ENCODE data around the gene EEFSEC. TPM values are rescaled to one million over a fixed set of nuclear protein-coding genes. Genes with fewer than 3 reads are reported as not detected.

EEFSEC gene
- total and polyA plus RNA-seq, 10 donors: 8.5 to 19.2 (median 14.2) TPM

DNA sequence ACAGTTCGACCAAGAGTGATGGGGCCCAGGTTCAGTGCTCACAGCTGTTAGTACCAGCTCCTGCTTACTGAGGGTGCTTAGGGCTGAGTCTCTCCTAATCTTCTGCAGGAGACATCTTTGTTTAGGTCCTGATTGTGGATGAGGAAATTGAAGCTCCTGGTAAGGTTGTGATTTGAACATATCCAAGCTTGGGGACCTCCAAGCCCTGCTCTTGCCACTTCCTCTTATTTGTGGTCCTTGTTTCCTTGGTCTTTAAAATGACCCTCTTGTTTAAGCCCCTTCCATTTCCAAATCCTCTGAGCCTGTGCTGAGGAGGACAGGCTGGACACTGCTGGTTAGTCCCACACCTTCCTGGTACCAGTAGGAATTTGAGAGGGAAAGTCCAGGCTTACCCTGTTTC lies 87.0 kb downstream of the EEFSEC start:
- H3K27ac ChIP-seq: no peak overlapping the region
- H3K27me3 ChIP-seq (replicated peaks in 1 of 7): no peaks in the 10 kb centered on the region
- TF ChIP-seq CTCF (IDR thresholded peaks at IDR 0.05 in 8 of 11, conservative IDR thresholded peaks at IDR 0.05 in 3 of 11): no peak
- no peak for TF ChIP-seq POLR2AphosphoS5 (IDR thresholded peaks at IDR 0.05)
- TF ChIP-seq POLR2A (IDR thresholded peaks at IDR 0.05): no peak
- H3K4me1 ChIP-seq: peaks cover 0 to 38% (median 3%) of the 10 kb centered on the region in 6 donors
- H3K4me3 ChIP-seq: no peak overlapping the region
- intact Hi-C loops (cut with DNase I; ENCODE audit: low total_unique reads): no loop called here
- H3K9me3 ChIP-seq: no peaks in the 10 kb centered on the region
- WGBS, 5 donors: 91 to 100% (median 93%) methylated on average over 1 of the region's 1 CpG
- no peaks in the 10 kb centered on the region for H3K36me3 ChIP-seq
- no peak for DNase-seq

GRCh38 chr3:128241741-128242140 lies 88.5 kb downstream of the EEFSEC start:
- Histone ChIP-seq H3K9me3 (no peaks in the 10 kb centered on the region), H3K36me3 (peaks cover 0 to 8% (median 3%) of the 10 kb centered on the region in 6 donors), H3K4me3 (no peak overlapping the region), H3K27me3 (replicated peaks in 1 of 7) (no peaks in the 10 kb centered on the region), H3K27ac (no peak overlapping the region), H3K4me1 (peaks cover 0 to 28% (median 3%) of the 10 kb centered on the region in 6 donors)
- no peak for TF ChIP-seq POLR2A (IDR thresholded peaks at IDR 0.05)
- TF ChIP-seq CTCF (IDR thresholded peaks at IDR 0.05 in 8 of 11, conservative IDR thresholded peaks at IDR 0.05 in 3 of 11): no peak
- no peak for TF ChIP-seq POLR2AphosphoS5 (IDR thresholded peaks at IDR 0.05)
- 92 to 98% (median 97%) methylated on average over 5 of the region's 5 CpGs for WGBS, 5 donors
- intact Hi-C loops (cut with DNase I; ENCODE audit: low total_unique reads): no loop called here
- DNase-seq: no peak

GRCh38 chr3:128242818-128243601 lies 89.7 kb downstream of the EEFSEC start:
- intact Hi-C loops (cut with DNase I; ENCODE audit: low total_unique reads): no loop called here
- WGBS, 5 donors: 68 to 81% (median 77%) methylated on average over 13 of the region's 13 CpGs
- H3K27me3 ChIP-seq (replicated peaks in 1 of 7): no peaks in the 10 kb centered on the region
- H3K4me3 ChIP-seq: no peak overlapping the region
- H3K27ac ChIP-seq: peak overlapping the region in 5 of 8 donors; percentile 22 to 66 (median 58)
- DNase-seq: no peak
- peaks cover 0 to 21% (median 15%) of the 10 kb centered on the region in 6 donors for H3K36me3 ChIP-seq
- TF ChIP-seq CTCF (IDR thresholded peaks at IDR 0.05 in 8 of 11, conservative IDR thresholded peaks at IDR 0.05 in 3 of 11): no peak
- H3K4me1 ChIP-seq: peaks cover 0 to 17% (median 3%) of the 10 kb centered on the region in 6 donors
- H3K9me3 ChIP-seq: no peaks in the 10 kb centered on the region

GRCh38 chr3:128243602-128244504 lies 90.6 kb downstream of the EEFSEC start:
- Histone ChIP-seq H3K4me1 (peaks cover 0 to 16% (median 3%) of the 10 kb centered on the region in 6 donors), H3K27ac (peak overlapping the region in 3 of 8 donors; percentile 58 to 66 (median 63)), H3K36me3 (peaks cover 0 to 26% (median 15%) of the 10 kb centered on the region in 6 donors), H3K4me3 (no peak overlapping the region), H3K9me3 (no peaks in the 10 kb centered on the region), H3K27me3 (replicated peaks in 1 of 7) (no peaks in the 10 kb centered on the region)
- intact Hi-C loops (cut with DNase I; ENCODE audit: low total_unique reads): no loop called here
- TF ChIP-seq POLR2AphosphoS5 (IDR thresholded peaks at IDR 0.05): no peak
- no peak for TF ChIP-seq POLR2A (IDR thresholded peaks at IDR 0.05)
- TF ChIP-seq CTCF (IDR thresholded peaks at IDR 0.05 in 8 of 11, conservative IDR thresholded peaks at IDR 0.05 in 3 of 11): no peak
- no peak for DNase-seq
- WGBS, 5 donors: 75 to 95% (median 80%) methylated on average over 10 to 11 of the region's 11 CpGs
